ENCODE measurements around the gene SLC24A3. TPM values are rescaled to one million over a fixed set of nuclear protein-coding genes. Genes with fewer than 3 reads are reported as not detected.

The SLC24A3 gene
- total RNA-seq, 1 experiment from 2014 or later: 46.0 TPM

DNA sequence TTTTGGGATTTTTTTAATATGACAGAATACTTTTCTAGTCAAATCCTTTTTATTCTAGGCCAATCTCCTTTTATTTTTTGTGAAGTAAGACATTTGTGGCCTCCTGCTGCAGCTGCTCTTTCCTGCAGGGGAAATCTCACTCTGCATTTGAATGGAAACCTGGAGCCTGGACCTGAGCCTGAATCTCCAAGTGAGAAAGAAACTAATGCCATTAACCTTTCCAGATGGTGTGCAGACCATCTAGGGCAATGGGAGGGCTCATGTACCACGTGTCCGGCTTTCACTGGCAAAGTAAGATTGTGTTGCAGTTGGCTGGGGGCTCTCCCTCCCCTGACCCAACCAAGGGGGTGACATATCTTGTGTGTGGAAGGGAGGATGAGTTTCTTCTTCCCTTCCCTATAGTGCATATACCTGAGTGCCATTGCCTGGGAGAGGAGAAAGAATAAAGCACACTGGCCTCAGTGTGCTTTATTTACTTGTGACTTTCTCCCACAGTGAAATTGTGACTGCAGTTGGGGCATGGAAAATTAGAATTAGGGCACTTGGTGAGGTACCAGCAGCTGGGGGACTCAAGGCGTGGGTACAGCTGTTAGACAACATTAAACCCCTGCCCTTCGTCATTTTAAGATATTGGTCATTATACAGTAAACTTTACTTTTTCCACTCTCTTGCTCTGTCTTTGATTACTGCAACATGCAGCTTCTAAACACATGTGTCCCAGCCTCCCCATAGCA is 385.8 kb downstream of the SLC24A3 start:
- Histone ChIP-seq H3K36me3 (ENCODE audit: insufficient read depth, low read length, poor library complexity, severe bottlenecking) (peaks cover 13% of the 10 kb centered on the region), H3K4me1 (ENCODE audit: insufficient read depth, low read length, poor library complexity, severe bottlenecking) (no peaks in the 10 kb centered on the region), H3K9me3 (ENCODE audit: low read depth, low read length, poor library complexity, severe bottlenecking) (no peaks in the 10 kb centered on the region), H3K27me3 (replicated peaks; ENCODE audit: insufficient read depth, low read depth, low read length, poor library complexity) (no peaks in the 10 kb centered on the region), H3K27ac (ENCODE audit: low read depth, low read length, poor library complexity, severe bottlenecking) (no peak overlapping the region), H3K4me3 (ENCODE audit: low read depth, low read length, poor library complexity, severe bottlenecking) (no peak overlapping the region)
- no TSS peak for BruUV-seq (replicated peaks)
- ChIA-PET CTCF (no interaction called here), POLR2A (ENCODE audit: low non-redundant PET) (no interaction called here)
- DNase-seq (ENCODE audit: low spot score): no peak
- TF ChIP-seq, protein P1, sequence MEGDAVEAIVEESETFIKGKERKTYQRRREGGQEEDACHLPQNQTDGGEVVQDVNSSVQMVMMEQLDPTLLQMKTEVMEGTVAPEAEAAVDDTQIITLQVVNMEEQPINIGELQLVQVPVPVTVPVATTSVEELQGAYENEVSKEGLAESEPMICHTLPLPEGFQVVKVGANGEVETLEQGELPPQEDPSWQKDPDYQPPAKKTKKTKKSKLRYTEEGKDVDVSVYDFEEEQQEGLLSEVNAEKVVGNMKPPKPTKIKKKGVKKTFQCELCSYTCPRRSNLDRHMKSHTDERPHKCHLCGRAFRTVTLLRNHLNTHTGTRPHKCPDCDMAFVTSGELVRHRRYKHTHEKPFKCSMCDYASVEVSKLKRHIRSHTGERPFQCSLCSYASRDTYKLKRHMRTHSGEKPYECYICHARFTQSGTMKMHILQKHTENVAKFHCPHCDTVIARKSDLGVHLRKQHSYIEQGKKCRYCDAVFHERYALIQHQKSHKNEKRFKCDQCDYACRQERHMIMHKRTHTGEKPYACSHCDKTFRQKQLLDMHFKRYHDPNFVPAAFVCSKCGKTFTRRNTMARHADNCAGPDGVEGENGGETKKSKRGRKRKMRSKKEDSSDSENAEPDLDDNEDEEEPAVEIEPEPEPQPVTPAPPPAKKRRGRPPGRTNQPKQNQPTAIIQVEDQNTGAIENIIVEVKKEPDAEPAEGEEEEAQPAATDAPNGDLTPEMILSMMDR (conservative IDR thresholded peaks at IDR 0.05; ENCODE audit: low read depth, low read length): no peak
- TF ChIP-seq EZH2 (IDR thresholded peaks at IDR 0.05; ENCODE audit: borderline replicate concordance, low read depth, low read length, poor library complexity, severe bottlenecking): no peak
- intact Hi-C loops (cut with micrococcal nuclease; ENCODE audit: unreplicated experiment): no loop called here

DNA sequence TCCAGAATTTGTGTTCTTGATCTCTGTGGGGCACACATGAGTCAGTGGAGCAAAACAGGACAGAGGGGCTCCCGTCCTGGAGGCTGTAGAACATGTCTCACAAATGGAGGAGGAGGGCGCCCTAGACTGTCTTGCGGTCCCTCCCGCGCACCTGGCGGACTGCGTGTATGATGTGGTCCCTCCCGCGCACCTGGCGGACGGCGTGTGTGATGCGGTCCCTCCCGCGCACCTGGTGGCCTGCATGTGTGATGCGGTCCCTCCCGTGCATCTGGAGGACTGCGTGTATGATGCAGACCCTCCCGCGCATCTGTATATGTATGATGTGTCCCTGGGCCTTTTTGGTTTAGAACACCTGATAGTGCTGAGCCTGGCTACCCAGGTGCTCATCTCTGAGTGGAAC is 386.8 kb downstream of the SLC24A3 start:
- TF ChIP-seq EZH2 (IDR thresholded peaks at IDR 0.05; ENCODE audit: borderline replicate concordance, low read depth, low read length, poor library complexity, severe bottlenecking): no peak
- TF ChIP-seq, protein P1 (conservative IDR thresholded peaks at IDR 0.05; ENCODE audit: low read depth, low read length): no peak
- no peaks in the 10 kb centered on the region for H3K27me3 ChIP-seq (replicated peaks; ENCODE audit: insufficient read depth, low read depth, low read length, poor library complexity)
- peaks cover 5% of the 10 kb centered on the region for H3K36me3 ChIP-seq (ENCODE audit: insufficient read depth, low read length, poor library complexity, severe bottlenecking)
- no peaks in the 10 kb centered on the region for H3K9me3 ChIP-seq (ENCODE audit: low read depth, low read length, poor library complexity, severe bottlenecking)
- CTCF ChIA-PET: no interaction called here
- intact Hi-C loops (cut with micrococcal nuclease; ENCODE audit: unreplicated experiment): no loop called here
- POLR2A ChIA-PET (ENCODE audit: low non-redundant PET): interaction anchor here (0.6 kb wide), 1 partner anchor 716 kb away, joined by 7 read pairs; no protein-coding TSS in a partner anchor
- BruUV-seq (replicated peaks): no TSS peak
- no peak overlapping the region for H3K27ac ChIP-seq (ENCODE audit: low read depth, low read length, poor library complexity, severe bottlenecking)
- no peak for DNase-seq (ENCODE audit: low spot score)
- no peaks in the 10 kb centered on the region for H3K4me1 ChIP-seq (ENCODE audit: insufficient read depth, low read length, poor library complexity, severe bottlenecking)
- H3K4me3 ChIP-seq (ENCODE audit: low read depth, low read length, poor library complexity, severe bottlenecking): no peak overlapping the region

DNA sequence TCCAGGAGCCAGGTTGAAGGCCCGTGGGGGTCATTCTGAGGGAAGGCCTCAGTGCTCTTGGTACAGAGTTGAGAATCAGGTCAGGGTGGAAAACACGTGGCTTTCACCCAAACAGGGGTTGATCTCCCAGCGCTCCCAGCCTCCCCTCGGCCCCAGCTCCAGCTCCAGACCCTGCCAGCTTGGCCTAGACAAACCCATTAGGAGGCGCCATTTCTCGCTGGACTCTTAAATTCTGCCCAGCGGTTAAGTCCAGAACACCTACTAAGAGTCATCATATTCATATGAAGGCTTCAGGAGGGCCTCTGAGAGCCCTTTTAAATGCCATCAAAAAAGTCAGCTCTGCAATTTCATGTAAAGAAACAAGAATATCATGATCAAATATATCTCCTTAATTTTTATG is 387.6 kb downstream of the SLC24A3 start:
- no TSS peak for BruUV-seq (replicated peaks)
- DNase-seq (ENCODE audit: low spot score): no peak
- intact Hi-C loops (cut with micrococcal nuclease; ENCODE audit: unreplicated experiment): no loop called here

More for the DNA sequence above, 387.6 kb downstream of the SLC24A3 start:
- H3K4me3 ChIP-seq (ENCODE audit: low read depth, low read length, poor library complexity, severe bottlenecking): no peak overlapping the region
- H3K36me3 ChIP-seq (ENCODE audit: insufficient read depth, low read length, poor library complexity, severe bottlenecking): peaks cover 5% of the 10 kb centered on the region
- TF ChIP-seq, protein P1 (conservative IDR thresholded peaks at IDR 0.05; ENCODE audit: low read depth, low read length): no peak
- no peak for TF ChIP-seq EZH2 (IDR thresholded peaks at IDR 0.05; ENCODE audit: borderline replicate concordance, low read depth, low read length, poor library complexity, severe bottlenecking)
- ChIA-PET POLR2A (ENCODE audit: low non-redundant PET) (no interaction called here), CTCF (no interaction called here)
- no peak overlapping the region for H3K27ac ChIP-seq (ENCODE audit: low read depth, low read length, poor library complexity, severe bottlenecking)
- H3K27me3 ChIP-seq (replicated peaks; ENCODE audit: insufficient read depth, low read depth, low read length, poor library complexity): no peaks in the 10 kb centered on the region
- no peaks in the 10 kb centered on the region for H3K9me3 ChIP-seq (ENCODE audit: low read depth, low read length, poor library complexity, severe bottlenecking)
- H3K4me1 ChIP-seq (ENCODE audit: insufficient read depth, low read length, poor library complexity, severe bottlenecking): no peaks in the 10 kb centered on the region
